Fibroblast of skin of right quadriceps (primary cell): ENCODE measurements around the gene ATXN7L1.
"Not testable (repeated sequence)": the region's sequence is repeated elsewhere in the genome, so short reads cannot be mapped to it uniquely, and the experiment has no call there.

Experiments
- DNase-seq: peaks from one replicate; pipeline ENCODE4 v3.0.0-alpha.2; 2013

The ATXN7L1 gene

GRCh38 chr7:105800442-105800841 lies 76.0 kb downstream of the ATXN7L1 start:
- DNase-seq = no peak

- DNase-seq = no peak
These were observed 76.7 kb downstream of the ATXN7L1 start for GRCh38 chr7:105799677-105800076.

- no peak for DNase-seq
These were observed 77.4 kb downstream of the ATXN7L1 start for GRCh38 chr7:105799006-105799405.

- no peak for DNase-seq
These were observed 78.7 kb downstream of the ATXN7L1 start for GRCh38 chr7:105797652-105798051.

GRCh38 chr7:105796365-105796764 lies 80.0 kb downstream of the ATXN7L1 start:
- peak; percentile 28 for DNase-seq

DNA sequence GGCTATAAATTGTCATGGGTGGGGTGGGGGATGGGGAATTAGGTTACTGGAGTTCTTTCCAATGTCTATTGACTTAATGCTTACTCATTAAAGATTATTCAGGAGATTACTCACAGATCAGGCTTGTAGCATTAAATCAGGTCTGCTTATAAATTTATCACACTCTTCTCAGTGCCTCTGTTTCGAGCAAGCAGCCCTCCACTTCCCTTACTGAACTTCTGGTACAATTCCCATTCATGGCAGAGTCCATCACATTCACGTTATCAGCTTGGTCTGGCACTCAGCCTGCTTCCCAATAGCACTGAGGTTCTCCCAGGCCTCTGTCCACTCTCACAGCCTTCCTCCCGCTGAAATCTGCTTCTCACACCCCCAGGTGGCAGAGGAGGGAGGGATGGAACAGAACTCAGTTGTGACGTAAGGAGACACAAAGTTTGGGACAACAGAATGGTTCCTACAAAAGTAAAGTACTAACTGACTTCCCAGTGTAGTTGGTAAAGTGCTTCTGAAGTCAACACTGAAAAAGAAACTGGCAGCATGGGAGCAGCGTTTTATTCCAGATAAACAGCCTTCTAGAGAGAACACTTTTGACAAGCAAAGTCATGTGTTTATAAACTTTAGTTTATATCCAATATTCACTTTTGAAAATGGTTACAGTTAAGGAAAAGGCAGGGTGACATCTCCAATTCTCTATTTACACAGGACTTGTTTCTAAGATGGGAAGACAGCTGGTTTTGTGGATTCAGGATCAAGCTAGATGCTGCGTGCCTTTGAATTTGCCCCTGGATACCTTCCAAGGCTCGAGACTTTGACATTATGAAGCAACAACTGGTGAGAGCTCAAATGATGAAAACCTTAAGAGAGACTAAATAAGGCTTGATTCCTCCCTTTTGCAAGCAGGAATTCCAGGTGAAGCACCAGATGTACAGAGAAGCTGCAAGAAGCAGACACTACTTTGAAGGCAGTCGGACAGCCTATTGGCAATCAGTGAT lies 81.4 kb downstream of the ATXN7L1 start:
- peak; percentile 62 for DNase-seq

DNA sequence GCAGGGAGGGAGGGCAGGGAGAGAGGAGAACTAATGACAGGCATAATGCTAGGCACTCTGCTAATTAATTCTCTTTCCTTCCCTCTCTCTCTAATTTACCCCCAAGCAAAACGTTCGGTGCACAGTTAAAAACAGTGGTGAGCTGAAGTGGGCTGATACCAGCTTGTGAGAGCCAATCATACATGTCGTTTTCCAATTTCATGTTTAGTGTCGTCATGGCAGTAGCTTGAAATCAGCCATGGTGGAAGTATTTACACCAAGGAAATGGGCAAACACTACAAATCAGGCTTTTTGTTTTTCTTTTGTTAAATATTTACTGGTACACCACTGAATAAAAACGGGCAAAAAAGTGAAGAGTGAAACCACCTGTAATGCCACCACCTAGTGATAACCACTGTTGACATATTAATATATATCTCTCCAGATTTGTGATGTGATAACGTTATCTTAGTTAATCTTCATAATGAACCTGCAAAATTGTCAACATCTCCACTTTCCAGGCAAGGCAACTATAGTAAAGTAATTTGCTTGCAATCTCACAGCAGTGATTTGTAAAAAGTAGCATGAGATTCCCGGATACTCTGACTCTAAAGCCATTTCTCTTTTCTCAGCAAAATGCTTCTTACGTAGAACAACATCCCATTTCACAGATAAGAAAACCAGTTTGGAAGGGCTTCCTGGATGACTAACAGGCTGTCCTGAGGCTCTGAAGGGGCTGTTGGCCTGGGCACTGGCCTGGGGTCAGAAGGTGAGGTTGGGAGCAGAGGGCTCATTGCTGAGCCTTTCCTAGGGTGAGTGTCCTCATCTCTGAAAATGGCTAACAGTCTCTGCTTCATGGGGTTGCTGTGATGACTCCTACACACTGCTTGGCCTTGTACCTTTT lies 83.7 kb downstream of the ATXN7L1 start:
- DNase-seq = no peak

- DNase-seq = no peak
These were observed 84.5 kb downstream of the ATXN7L1 start for GRCh38 chr7:105791926-105792325.

GRCh38 chr7:105790996-105791395 lies 85.4 kb downstream of the ATXN7L1 start:
- no peak for DNase-seq

GRCh38 chr7:105790452-105790851 lies 85.9 kb downstream of the ATXN7L1 start:
- not testable (repeated sequence) for DNase-seq

DNA sequence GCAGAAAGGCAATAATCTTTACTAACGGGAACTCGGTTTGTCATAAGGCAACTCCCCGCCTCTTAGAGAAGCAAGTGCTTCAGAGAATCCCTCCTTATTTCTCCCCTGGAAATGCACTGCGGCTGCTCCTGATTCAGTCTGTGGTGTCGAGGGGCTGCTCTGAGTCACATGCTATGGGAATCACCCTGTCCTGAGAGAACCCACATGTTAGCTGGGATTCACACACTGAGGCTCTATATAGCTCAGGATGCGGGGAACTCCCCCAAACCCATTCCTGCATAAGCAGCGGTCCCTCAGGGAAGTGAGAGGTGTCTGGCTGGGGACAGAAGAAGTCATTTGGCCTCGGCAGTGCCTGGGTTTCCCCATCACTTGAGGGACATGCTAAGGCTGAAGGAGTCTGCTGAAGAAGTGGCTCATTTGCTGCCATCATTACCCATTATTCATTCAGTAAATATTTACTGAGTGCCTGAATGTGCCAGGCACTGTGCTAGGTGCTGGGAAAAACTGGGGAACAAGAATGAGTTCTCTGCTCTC lies 87.5 kb downstream of the ATXN7L1 start:
- no peak for DNase-seq

- no peak for DNase-seq
These were observed 88.0 kb downstream of the ATXN7L1 start for GRCh38 chr7:105788356-105788755.

GRCh38 chr7:105787793-105788192 lies 88.6 kb downstream of the ATXN7L1 start:
- DNase-seq = no peak

- DNase-seq = no peak
These were observed 89.6 kb downstream of the ATXN7L1 start for GRCh38 chr7:105786520-105787470.

- peak; percentile 81 for DNase-seq
These were observed 93.9 kb downstream of the ATXN7L1 start for GRCh38 chr7:105782391-105783042.

DNA sequence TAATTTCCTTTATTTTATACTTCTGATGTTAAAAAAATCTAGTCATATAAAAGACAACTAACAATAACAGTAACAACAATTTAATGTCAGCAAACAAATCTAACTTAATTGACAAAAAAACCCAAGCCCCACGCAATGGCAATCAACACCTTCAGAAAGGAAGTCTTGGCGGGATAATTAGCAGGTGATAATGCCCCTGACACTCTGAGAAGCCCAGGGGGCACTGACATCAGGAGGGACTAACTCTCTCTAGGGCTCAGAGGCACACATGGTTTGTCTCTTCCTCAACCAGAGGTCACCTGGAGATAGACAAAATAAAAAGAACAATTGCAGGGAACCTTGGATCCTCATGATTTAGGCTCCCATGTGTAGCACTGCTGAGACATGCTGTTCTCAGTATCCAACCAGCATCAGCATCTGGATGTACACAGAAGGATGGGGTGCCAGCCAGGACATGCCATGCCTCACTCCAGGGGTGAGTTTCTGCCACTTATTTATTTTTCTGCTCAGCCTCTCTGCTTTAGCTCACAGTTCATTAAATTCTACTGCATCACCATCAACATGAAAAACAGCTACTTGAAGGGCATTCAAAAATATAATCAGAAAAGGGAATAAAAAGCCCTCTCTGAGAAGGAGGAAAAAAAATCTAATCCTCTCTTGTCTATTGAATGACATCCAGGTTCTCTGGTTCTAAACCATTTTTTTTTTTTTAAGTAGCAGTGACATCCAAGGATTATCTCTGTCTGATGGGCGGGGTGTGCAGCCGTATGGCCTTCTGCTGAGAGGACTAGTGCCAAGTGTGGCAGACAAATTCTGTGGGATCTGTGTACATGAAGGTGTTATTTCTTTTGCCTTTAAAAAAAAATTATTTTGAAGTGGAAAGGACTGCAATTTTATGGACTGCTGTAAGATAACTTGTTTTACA lies 96.3 kb downstream of the ATXN7L1 start:
- no peak for DNase-seq

GRCh38 chr7:105778956-105779355 lies 97.4 kb downstream of the ATXN7L1 start:
- no peak for DNase-seq

- peak; percentile 22 for DNase-seq
These were observed 99.2 kb downstream of the ATXN7L1 start for GRCh38 chr7:105776986-105777910.
